Middle frontal gyrus (tissue), 1 donor: Measurements from ENCODE around the gene SH3PXD2A.
"Not testable (repeated sequence)": the region's sequence is repeated elsewhere in the genome, so short reads cannot be mapped to it uniquely, and the experiment has no call there.

Source experiments
- DNase-seq: peaks from one replicate; pipeline ENCODE4 v3.0.0-alpha.2; 2015; ENCODE audit warnings: low spot score; ENCODE audit errors: extremely low spot score

The SH3PXD2A gene

GRCh38 chr10:103772096-103772845, 83.1 kb downstream of the SH3PXD2A start:
- no peak for DNase-seq

DNA sequence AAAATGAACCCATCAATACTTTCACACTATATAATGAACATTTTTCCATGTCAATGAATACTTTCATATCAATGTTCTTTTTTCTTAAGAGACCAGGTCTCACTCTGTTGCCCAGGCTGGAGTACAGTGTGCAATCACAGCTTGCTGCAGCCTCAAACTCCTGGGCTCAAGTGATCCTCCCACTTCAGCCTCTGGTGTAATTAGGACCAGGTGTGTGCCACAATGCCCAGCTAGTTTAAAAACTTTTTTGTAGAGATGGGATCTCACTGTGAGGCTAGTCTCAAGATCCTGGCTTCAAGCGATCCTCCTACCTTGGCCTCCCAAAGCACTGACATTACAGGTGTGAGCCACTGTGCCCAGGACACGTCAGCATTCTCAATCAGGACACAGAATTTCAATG, 85.2 kb downstream of the SH3PXD2A start:
- DNase-seq, result no peak

GRCh38 chr10:103769176-103769575, 86.2 kb downstream of the SH3PXD2A start:
- DNase-seq, result no peak

DNA sequence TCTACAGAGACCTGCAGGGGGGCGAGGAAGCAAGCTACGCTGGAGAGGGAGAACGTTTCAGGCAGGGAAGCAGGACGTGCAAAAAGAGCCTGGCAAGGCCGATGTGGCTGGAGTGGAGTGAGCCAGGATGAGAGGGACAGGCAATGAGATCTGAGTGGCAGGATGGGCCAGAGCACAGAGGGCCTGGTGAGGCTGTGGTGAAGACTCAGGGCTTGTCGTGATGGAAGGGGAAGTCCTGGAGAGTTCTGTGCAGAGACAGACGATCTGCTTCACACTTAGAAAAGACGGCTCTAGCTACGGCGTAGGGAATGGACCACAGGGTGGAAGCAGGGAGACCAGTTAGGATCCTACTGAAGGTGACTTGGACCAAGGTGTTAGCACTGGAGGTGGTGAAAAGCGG, 87.0 kb downstream of the SH3PXD2A start:
- no peak for DNase-seq

- DNase-seq, result no peak
These were observed 87.6 kb downstream of the SH3PXD2A start for GRCh38 chr10:103767756-103768155.

DNA sequence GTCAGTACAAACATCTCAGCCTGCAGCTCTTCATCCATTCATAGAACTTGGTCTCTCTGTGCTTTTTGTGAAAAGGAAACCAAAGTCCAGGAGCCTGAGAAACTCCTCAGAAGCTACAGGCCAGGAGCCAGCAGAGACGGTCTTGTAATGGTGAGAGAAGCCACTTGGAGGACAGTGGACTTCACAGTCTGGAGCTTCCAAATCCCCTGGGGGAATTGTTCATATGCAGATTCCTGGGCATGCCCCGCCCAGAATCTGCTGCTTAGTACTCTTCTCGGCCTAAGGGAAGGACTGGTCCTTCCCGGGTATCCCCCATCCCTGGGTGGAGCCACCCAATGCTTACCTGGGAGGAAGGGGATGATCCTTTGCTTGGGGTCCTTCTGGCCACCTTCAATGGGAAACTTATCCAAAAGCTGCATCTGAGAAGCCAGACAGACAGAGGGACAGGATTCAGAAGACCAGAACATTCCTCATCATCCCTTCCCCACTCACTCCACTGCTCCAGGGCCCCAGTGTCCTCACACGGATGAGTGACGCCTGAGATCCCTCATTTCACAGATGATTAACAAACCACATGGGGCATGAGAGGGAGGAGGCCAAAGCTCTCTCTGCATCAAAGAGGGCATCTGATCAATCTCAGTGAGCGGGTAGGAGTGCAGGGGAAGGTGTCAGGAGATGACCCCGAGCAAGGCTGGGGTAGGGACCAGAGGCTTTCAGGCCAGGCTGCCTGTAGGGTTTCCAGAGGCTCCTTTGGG, 88.4 kb downstream of the SH3PXD2A start:
- DNase-seq, result no peak

- DNase-seq, result no peak
These were observed 89.4 kb downstream of the SH3PXD2A start for GRCh38 chr10:103765981-103766380.

DNA sequence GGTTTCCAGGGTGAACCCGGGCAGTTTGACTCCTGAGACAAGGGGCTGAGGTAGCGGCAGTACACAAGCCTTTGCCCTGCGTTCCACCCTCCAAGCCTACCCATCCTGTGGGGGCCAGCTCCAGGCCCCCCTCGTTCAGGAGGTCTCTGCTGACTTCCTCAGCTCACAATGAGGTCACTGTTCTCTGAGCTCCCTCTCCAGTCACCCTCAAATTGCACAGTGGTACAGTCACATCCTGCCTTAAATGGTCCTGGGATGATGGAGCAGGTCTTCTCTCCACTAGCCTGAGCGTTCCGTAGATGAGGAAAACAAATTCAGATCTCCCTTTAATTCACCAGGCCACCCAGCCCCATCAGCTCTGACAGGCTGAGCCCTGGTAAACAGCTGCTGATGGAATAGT, 90.2 kb downstream of the SH3PXD2A start:
- DNase-seq, result no peak

- no peak for DNase-seq
These were observed 90.9 kb downstream of the SH3PXD2A start for GRCh38 chr10:103764296-103765088.

DNA sequence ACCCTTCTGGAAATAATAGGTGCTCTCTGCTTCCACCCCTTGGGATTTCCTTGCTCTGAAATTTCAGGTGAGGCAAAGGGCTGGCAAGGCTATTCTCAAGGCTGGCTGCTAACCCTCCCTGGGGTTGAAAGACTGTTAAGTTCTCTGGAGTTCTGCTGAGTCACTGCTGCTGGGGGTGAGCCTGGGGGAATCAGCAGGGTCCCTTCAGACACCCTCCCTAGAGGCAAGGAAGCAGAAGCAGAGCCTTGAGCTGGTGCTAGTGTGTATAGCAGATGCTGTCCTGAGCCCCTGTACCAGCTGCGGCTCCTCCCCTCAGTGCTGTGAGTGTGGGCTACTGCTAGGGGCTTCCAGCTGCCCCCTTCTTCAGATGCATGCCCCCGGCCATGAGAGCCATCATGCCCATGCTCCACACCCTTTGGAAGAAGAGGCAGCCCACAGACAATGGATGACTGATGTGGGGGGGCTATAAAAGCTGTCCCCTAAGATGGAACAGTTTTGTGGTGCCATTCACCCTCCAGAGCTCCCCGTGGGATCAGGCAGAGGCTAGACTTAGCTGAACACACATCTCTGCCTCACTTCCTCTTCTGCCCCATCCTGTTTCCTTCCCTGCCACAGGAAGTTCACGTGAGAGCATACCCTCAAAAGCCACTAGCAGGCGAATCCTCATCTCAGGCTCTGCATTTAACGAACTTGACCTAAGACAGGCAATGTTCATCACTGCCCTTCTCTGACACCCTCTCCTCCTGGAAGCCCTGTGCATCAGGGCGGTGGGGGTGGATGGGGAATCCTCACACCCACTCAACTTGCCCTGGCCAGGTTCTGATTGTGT, 91.8 kb downstream of the SH3PXD2A start:
- DNase-seq, result no peak

- no peak for DNase-seq
These were observed 92.5 kb downstream of the SH3PXD2A start for GRCh38 chr10:103762916-103763315.

- DNase-seq, result no peak
These were observed 93.2 kb downstream of the SH3PXD2A start for GRCh38 chr10:103762162-103762561.

- no peak for DNase-seq
These were observed 94.1 kb downstream of the SH3PXD2A start for GRCh38 chr10:103761075-103761920.

- not testable (repeated sequence) for DNase-seq
These were observed 95.1 kb downstream of the SH3PXD2A start for GRCh38 chr10:103760233-103760632.

DNA sequence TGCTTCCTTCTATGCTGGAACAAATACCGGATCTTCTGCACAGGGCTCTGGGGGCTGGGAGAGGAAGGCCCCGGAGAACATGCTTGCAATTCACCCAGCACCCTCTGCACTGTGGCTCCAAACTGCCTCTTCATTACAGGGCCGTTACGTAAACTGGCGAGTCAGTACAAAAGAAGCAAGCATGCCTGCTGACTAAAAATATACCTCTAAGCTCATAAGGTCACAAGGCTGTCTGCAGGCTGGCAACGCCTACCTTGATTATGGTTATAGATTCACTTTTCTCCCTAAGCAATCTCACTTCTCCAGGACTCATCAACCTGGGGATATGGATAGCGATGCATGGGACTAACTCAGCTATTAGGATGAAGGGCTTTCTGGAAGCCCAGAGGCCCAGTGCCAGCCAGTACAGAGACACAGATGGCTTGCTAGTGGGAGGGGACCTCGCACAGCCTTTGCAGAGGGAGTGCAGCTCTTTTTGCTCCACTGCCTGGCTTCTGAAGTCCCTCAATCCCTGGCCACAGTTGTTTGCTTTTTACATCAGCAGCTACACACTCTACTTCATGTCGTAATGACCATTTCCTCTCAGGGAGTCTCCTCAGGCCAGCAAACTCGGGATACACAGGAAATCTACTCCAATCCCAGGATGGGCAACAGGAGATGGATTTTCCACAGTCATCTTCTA, 96.1 kb downstream of the SH3PXD2A start:
- DNase-seq, result peak; percentile 46

GRCh38 chr10:103758294-103758681, 97.1 kb downstream of the SH3PXD2A start:
- DNase-seq, result no peak

DNA sequence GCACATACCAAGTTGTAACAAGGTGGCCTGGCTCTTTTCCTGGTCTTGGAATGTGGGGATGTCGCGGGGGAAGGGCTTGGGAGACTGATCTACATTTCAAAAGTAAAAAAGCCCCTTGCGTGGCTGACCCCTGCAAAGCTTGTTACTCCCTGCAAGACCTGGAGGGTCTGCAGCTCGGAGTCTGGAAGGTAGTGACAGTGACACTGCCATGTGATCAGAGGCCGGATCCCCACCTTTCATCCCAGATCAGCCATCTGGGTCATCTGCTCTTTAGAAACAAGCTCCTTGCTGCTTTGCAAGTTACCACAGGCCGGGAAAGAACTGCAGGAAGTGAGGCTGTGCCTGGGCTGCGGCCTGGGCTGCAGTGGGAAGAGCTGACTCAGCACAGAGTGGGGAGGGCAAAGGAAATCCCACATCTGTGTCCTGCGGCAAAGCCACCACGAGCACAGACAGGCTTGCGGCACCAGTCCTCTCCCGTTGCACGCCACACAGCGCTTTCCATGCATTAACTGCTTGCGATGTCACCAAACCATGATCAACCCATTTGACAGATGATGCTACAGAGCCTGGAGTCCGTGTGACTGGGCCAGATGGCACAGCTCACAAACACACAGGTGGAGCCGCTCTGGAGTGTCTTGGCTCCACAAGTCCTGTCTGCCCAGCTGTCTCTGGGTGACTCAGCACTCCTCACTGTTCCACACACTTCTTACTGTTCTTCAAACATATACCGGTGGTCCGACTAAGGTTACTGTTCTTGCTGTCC, 97.7 kb downstream of the SH3PXD2A start:
- DNase-seq, result no peak

DNA sequence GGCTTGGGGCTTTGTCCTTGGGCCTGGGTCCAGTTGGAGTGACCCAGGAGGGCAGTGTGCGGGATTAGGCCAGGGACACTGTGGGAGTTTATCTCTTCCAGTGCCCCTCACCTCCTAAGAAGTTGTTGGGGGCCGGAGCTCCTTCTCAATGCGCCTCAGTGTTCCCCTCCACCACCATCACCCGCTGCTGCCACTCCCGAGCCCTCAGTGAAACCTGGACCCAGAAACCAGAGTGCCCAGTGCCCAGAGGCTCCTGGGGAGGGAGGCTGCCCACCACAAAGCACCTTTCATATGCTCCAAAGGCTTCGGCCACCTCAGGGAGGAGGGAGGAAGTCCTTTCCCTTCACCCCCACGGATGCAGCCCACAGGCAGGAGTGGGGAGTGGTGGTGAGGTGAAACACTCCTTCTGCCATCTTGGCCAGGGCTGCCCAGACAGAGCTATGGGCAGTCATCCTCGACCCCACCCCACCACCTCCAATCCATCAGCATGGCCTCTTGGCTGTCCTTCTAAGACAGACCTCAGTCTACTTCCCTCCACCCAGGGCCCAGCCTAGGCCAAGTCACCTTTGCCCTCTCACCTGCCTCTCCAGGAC, 99.0 kb downstream of the SH3PXD2A start:
- no peak for DNase-seq
